Upper lobe of left lung (tissue), 6 donors: Measurements from ENCODE around the gene IMMP2L. TPM values are rescaled to one million over a fixed set of nuclear protein-coding genes. Genes with fewer than 3 reads are reported as not detected.

Experiments
- ATAC-seq, 2 donors: fragments of 200-7000 bp; cut with Tn5 transposase; one replicate each; pipeline ENCODE4 v1.9.1; 2022; ENCODE audit warnings: mild to moderate bottlenecking in 2 of 2, moderate library complexity in 2 of 2; ENCODE audit not compliant: low FRiP score in 2 of 2
- DNase-seq, 2 donors: peaks; one replicate each; pipeline ENCODE4 v3.0.0-alpha.2; 2019 to 2020
- H3K27ac ChIP-seq, 4 donors: fragments of 200-600 bp; sonication (generic); one replicate each; pipeline ENCODE4 v1.5.1; 2016 to 2019
- H3K27me3 ChIP-seq, 4 donors: fragments of 200-600 bp; sonication (generic); one replicate each; pipeline ENCODE4 v1.5.1; 2017 to 2019
- H3K36me3 ChIP-seq, 4 donors: fragments of 200-600 bp; sonication (generic); one replicate each; pipeline ENCODE4 v1.5.1; 2016 to 2019
- H3K4me1 ChIP-seq, 4 donors: fragments of 200-600 bp; sonication (generic); one replicate each; pipeline ENCODE4 v1.5.1; 2018 to 2019
- H3K4me3 ChIP-seq, 4 donors: fragments of 200-600 bp; sonication (generic); one replicate each; pipeline ENCODE4 v1.5.1; 2017 to 2019; ENCODE audit warnings: mild to moderate bottlenecking in 2 of 4, moderate library complexity in 1 of 4
- H3K9me3 ChIP-seq, 4 donors: fragments of 200-600 bp; sonication (generic); one replicate each; pipeline ENCODE4 v1.5.1; 2018 to 2019
- CTCF ChIP-seq, 6 experiments: fragments of 450-650 bp in 4 of 6; fragments of 200-600 bp in 2 of 6; sonication (generic) in 2 of 6; IDR thresholded peaks; one replicate each; pipeline ENCODE4 v1.5.1; 2016 to 2019; ENCODE audit warnings: antibody characterized with exemption in 6 of 6
- EP300 ChIP-seq, 4 donors: sonication (generic); formaldehyde crosslinking; IDR thresholded peaks; one replicate each; pipeline ENCODE4 v1.5.1; 2017; ENCODE audit warnings: antibody characterized with exemption in 4 of 4, control low read depth in 2 of 4
- POLR2A ChIP-seq, 4 donors: fragments of 450-650 bp; IDR thresholded peaks; one replicate each; pipeline ENCODE4 v1.5.1; 2016 to 2017; ENCODE audit warnings: antibody characterized with exemption in 4 of 4, mild to moderate bottlenecking in 2 of 4
- POLR2AphosphoS5 ChIP-seq, 2 donors: sonication (generic); formaldehyde crosslinking; IDR thresholded peaks; one replicate each; pipeline ENCODE4 v1.5.1; 2017; ENCODE audit warnings: antibody characterized with exemption in 2 of 2
- WGBS, 2 donors: methylation state at CpG; one replicate each; pipeline ENCODE4 v1.1.5; 2017 to 2018; 5-methylcytosine and 5-hydroxymethylcytosine counted together
- total RNA-seq, 6 donors: library from RNA; depleted of rRNA in 4 of 6; stranded (reverse); fragments of >200 nt in 4 of 6; gene quantifications; one replicate each; pipeline versions ENCODE4 v1.1.0 to v1.2.1, GENCODE V29; 2016 to 2021
- donor health status: DM: no; HTN: no; CAD: no; lungs with moderate emphysema.
- donor health status: DM: no; HTN: yes; CAD: no; lungs with severe emphysema.

IMMP2L gene
- total RNA-seq, 6 donors from 2014 or later, result 7.1 to 17.5 (median 11.3) TPM

GRCh38 chr7:111056371-111056770 is 505.9 kb downstream of the IMMP2L start:
- H3K36me3 ChIP-seq, result no peaks in the 10 kb centered on the region
- TF ChIP-seq EP300 (IDR thresholded peaks at IDR 0.05), result no peak
- TF ChIP-seq POLR2A (IDR thresholded peaks at IDR 0.05), result no peak
- no peak for TF ChIP-seq CTCF (IDR thresholded peaks at IDR 0.05)
- no peak for TF ChIP-seq POLR2AphosphoS5 (IDR thresholded peaks at IDR 0.05)
- no peaks in the 10 kb centered on the region for H3K9me3 ChIP-seq
- no peaks in the 10 kb centered on the region for H3K27me3 ChIP-seq
- H3K4me1 ChIP-seq, result no peaks in the 10 kb centered on the region
- H3K27ac ChIP-seq, result no peak overlapping the region
- no peak overlapping the region for H3K4me3 ChIP-seq
- DNase-seq (no peak), ATAC-seq (no peak)
- 93 to 94% methylated on average over 2 of the region's 2 CpGs for WGBS, 2 donors

- ATAC-seq (no peak), DNase-seq (no peak)
- H3K4me3 ChIP-seq, result no peak overlapping the region
- H3K4me1 ChIP-seq, result no peaks in the 10 kb centered on the region
- H3K9me3 ChIP-seq, result no peaks in the 10 kb centered on the region
- H3K36me3 ChIP-seq, result no peaks in the 10 kb centered on the region
- no peak overlapping the region for H3K27ac ChIP-seq
- no peak for TF ChIP-seq POLR2A (IDR thresholded peaks at IDR 0.05)
- TF ChIP-seq CTCF (IDR thresholded peaks at IDR 0.05), result no peak
- TF ChIP-seq POLR2AphosphoS5 (IDR thresholded peaks at IDR 0.05), result no peak
- no peaks in the 10 kb centered on the region for H3K27me3 ChIP-seq
- WGBS, 2 donors, result 78% methylated on average over 2 of the region's 2 CpGs
Measured at GRCh38 chr7:111053035-111053434, 509.3 kb downstream of the IMMP2L start.

- no peak overlapping the region for H3K4me3 ChIP-seq
- DNase-seq (no peak), ATAC-seq (no peak)
- H3K27me3 ChIP-seq, result no peaks in the 10 kb centered on the region
- H3K27ac ChIP-seq, result no peak overlapping the region
- H3K36me3 ChIP-seq, result no peaks in the 10 kb centered on the region
- TF ChIP-seq POLR2A (IDR thresholded peaks at IDR 0.05), result no peak
- no peak for TF ChIP-seq EP300 (IDR thresholded peaks at IDR 0.05)
- no peak for TF ChIP-seq POLR2AphosphoS5 (IDR thresholded peaks at IDR 0.05)
- no peak for TF ChIP-seq CTCF (IDR thresholded peaks at IDR 0.05)
- no peaks in the 10 kb centered on the region for H3K9me3 ChIP-seq
- WGBS, 2 donors, result 93 to 100% methylated on average over 1 of the region's 1 CpG
- no peaks in the 10 kb centered on the region for H3K4me1 ChIP-seq
Measured at GRCh38 chr7:111051832-111052231, 510.5 kb downstream of the IMMP2L start.

GRCh38 chr7:111050875-111051416 is 511.3 kb downstream of the IMMP2L start:
- Histone ChIP-seq H3K4me3 (no peak overlapping the region), H3K27me3 (no peaks in the 10 kb centered on the region), H3K27ac (no peak overlapping the region), H3K4me1 (no peaks in the 10 kb centered on the region), H3K9me3 (no peaks in the 10 kb centered on the region), H3K36me3 (no peaks in the 10 kb centered on the region)
- ATAC-seq (no peak), DNase-seq (no peak)
- 66 to 83% methylated on average over 2 of the region's 2 CpGs for WGBS, 2 donors
- TF ChIP-seq CTCF (IDR thresholded peaks at IDR 0.05) (no peak), POLR2A (IDR thresholded peaks at IDR 0.05) (no peak), POLR2AphosphoS5 (IDR thresholded peaks at IDR 0.05) (no peak), EP300 (IDR thresholded peaks at IDR 0.05) (no peak)

GRCh38 chr7:111049971-111050680 is 512.2 kb downstream of the IMMP2L start:
- H3K36me3 ChIP-seq, result no peaks in the 10 kb centered on the region
- H3K27me3 ChIP-seq, result no peaks in the 10 kb centered on the region
- no peaks in the 10 kb centered on the region for H3K4me1 ChIP-seq
- WGBS, 2 donors, result 71 to 74% methylated on average over 7 of the region's 7 CpGs
- H3K27ac ChIP-seq, result no peak overlapping the region
- ATAC-seq (no peak), DNase-seq (no peak)
- TF ChIP-seq POLR2A (IDR thresholded peaks at IDR 0.05), result no peak
- no peak for TF ChIP-seq POLR2AphosphoS5 (IDR thresholded peaks at IDR 0.05)
- TF ChIP-seq CTCF (IDR thresholded peaks at IDR 0.05), result no peak
- TF ChIP-seq EP300 (IDR thresholded peaks at IDR 0.05), result no peak
- no peaks in the 10 kb centered on the region for H3K9me3 ChIP-seq
- H3K4me3 ChIP-seq, result no peak overlapping the region
